Ascending aorta (tissue), 2 donors: ENCODE measurements around the gene ACTR1B. TPM values are rescaled to one million over a fixed set of nuclear protein-coding genes. Genes with fewer than 3 reads are reported as not detected.

Experiments used
- DNase-seq, 2 donors: peaks; one replicate each; pipeline ENCODE4 v3.0.0-alpha.2; 2019; ENCODE audit warnings: low spot score in 2 of 2
- H3K27ac ChIP-seq, 2 donors: fragments of 200-600 bp; sonication (generic); one replicate each; pipeline ENCODE4 v1.5.1; 2016 to 2017; ENCODE audit warnings: mild to moderate bottlenecking in 1 of 2
- H3K27me3 ChIP-seq: fragments of 200-600 bp; sonication (generic); one replicate; pipeline ENCODE4 v1.5.1; 2017
- H3K36me3 ChIP-seq, 2 donors: fragments of 200-600 bp; sonication (generic); one replicate each; pipeline ENCODE4 v1.5.1; 2016
- H3K4me1 ChIP-seq, 2 donors: fragments of 200-600 bp; sonication (generic); one replicate each; pipeline ENCODE4 v1.5.1; 2016 to 2017; ENCODE audit warnings: mild to moderate bottlenecking in 1 of 2
- H3K4me3 ChIP-seq, 2 donors: fragments of 200-600 bp; sonication (generic); one replicate each; pipeline ENCODE4 v1.5.1; 2016 to 2017; ENCODE audit warnings: mild to moderate bottlenecking in 1 of 2
- H3K9me3 ChIP-seq, 2 donors: fragments of 200-600 bp; sonication (generic); one replicate each; pipeline ENCODE4 v1.5.1; 2016
- CTCF ChIP-seq, 3 experiments: fragments of 200-600 bp in 2 of 3; fragments of 450-650 bp in 1 of 3; sonication (generic) in 2 of 3; IDR thresholded peaks; one replicate each; pipeline ENCODE4 v1.5.1; 2016 to 2019; ENCODE audit warnings: antibody characterized with exemption in 3 of 3, mild to moderate bottlenecking in 1 of 3, moderate library complexity in 1 of 3
- intact Hi-C: fragments of 100-400 bp; cut with DNase I; formaldehyde crosslinking; loops from one replicate; pipeline ENCODE4 v1.15.1; 2023
- total RNA-seq: library from RNA; depleted of rRNA; stranded (reverse); fragments of >200 nt; gene quantifications from one replicate; pipeline ENCODE4 v1.1.0, GENCODE V29; 2016

Gene ACTR1B
- total RNA-seq, 1 donor from 2014 or later, result 125 TPM

- Histone ChIP-seq H3K4me1 (peaks cover 0 to 8% of the 10 kb centered on the region in 2 donors), H3K9me3 (peaks cover 0 to 6% of the 10 kb centered on the region in 2 donors), H3K36me3 (peaks cover 38 to 66% of the 10 kb centered on the region in 2 donors), H3K27me3 (no peaks in the 10 kb centered on the region), H3K4me3 (no peak overlapping the region), H3K27ac (no peak overlapping the region)
- intact Hi-C loops, result no loop called here
- TF ChIP-seq CTCF (IDR thresholded peaks at IDR 0.05), result no peak
- DNase-seq, result no peak
These were observed 7.6 kb downstream of the ACTR1B start for GRCh38 chr2:97656129-97656755.

- Histone ChIP-seq H3K27me3 (no peaks in the 10 kb centered on the region), H3K4me1 (no peaks in the 10 kb centered on the region), H3K9me3 (peaks cover 0 to 6% of the 10 kb centered on the region in 2 donors), H3K36me3 (peaks cover 40 to 65% of the 10 kb centered on the region in 2 donors), H3K4me3 (no peak overlapping the region), H3K27ac (no peak overlapping the region)
- DNase-seq, result no peak
- no peak for TF ChIP-seq CTCF (IDR thresholded peaks at IDR 0.05)
- intact Hi-C loops, result no loop called here
These were observed 9.1 kb downstream of the ACTR1B start for GRCh38 chr2:97654791-97655190.

GRCh38 chr2:97654309-97654708 lies 9.5 kb downstream of the ACTR1B start:
- Histone ChIP-seq H3K4me1 (no peaks in the 10 kb centered on the region), H3K36me3 (peaks cover 37 to 63% of the 10 kb centered on the region in 2 donors)
- intact Hi-C loops, result no loop called here

GRCh38 chr2:97653874-97654273 lies 10.0 kb downstream of the ACTR1B start:
- TF ChIP-seq CTCF (IDR thresholded peaks at IDR 0.05), result no peak
- H3K36me3 ChIP-seq, result peaks cover 36 to 63% of the 10 kb centered on the region in 2 donors
- H3K4me1 ChIP-seq, result no peaks in the 10 kb centered on the region
- H3K27ac ChIP-seq, result no peak overlapping the region
- intact Hi-C loops, result no loop called here
- no peak overlapping the region for H3K4me3 ChIP-seq
- DNase-seq, result no peak
- H3K27me3 ChIP-seq, result no peaks in the 10 kb centered on the region
- H3K9me3 ChIP-seq, result peaks cover 0 to 6% of the 10 kb centered on the region in 2 donors

More at GRCh38 chr2:97654309-97654708, 9.5 kb downstream of the ACTR1B start:
- TF ChIP-seq CTCF (IDR thresholded peaks at IDR 0.05), result no peak
- Histone ChIP-seq H3K4me3 (no peak overlapping the region), H3K27me3 (no peaks in the 10 kb centered on the region), H3K9me3 (peaks cover 0 to 6% of the 10 kb centered on the region in 2 donors), H3K27ac (no peak overlapping the region)
- DNase-seq, result no peak

GRCh38 chr2:97653473-97653872 lies 10.4 kb downstream of the ACTR1B start:
- H3K4me1 ChIP-seq, result no peaks in the 10 kb centered on the region
- no peak for TF ChIP-seq CTCF (IDR thresholded peaks at IDR 0.05)
- H3K36me3 ChIP-seq, result peaks cover 32 to 63% of the 10 kb centered on the region in 2 donors
- H3K27ac ChIP-seq, result no peak overlapping the region
- intact Hi-C loops, result no loop called here
- no peaks in the 10 kb centered on the region for H3K27me3 ChIP-seq
- H3K9me3 ChIP-seq, result peaks cover 0 to 6% of the 10 kb centered on the region in 2 donors
- H3K4me3 ChIP-seq, result no peak overlapping the region
- DNase-seq, result no peak
